GM15510 (cell line): ENCODE data around the gene TMSB4X.

Source experiments
- POLR2A ChIP-seq: IDR thresholded peaks from 3 replicates; pipeline ENCODE4 v1.6.1; 2011; ENCODE audit warnings: borderline replicate concordance; ENCODE audit not compliant: insufficient read length; ENCODE audit errors: extremely low read depth

The TMSB4X gene

GRCh38 chrX:12979026-12979607 lies 4.2 kb downstream of the TMSB4X start:
- TF ChIP-seq POLR2A, result no peak

GRCh38 chrX:12979616-12980015 lies 4.7 kb downstream of the TMSB4X start:
- TF ChIP-seq POLR2A, result no peak

GRCh38 chrX:12981880-12982279 lies 7.0 kb downstream of the TMSB4X start:
- TF ChIP-seq POLR2A, result no peak

GRCh38 chrX:12984603-12985319 lies 9.9 kb downstream of the TMSB4X start:
- no peak for TF ChIP-seq POLR2A

- no peak for TF ChIP-seq POLR2A
Measured at GRCh38 chrX:12985331-12985730, 10.4 kb downstream of the TMSB4X start.

- no peak for TF ChIP-seq POLR2A
Measured at GRCh38 chrX:12986164-12986779, 11.4 kb downstream of the TMSB4X start.

- TF ChIP-seq POLR2A, result no peak
Measured at GRCh38 chrX:12986886-12987285, 12.0 kb downstream of the TMSB4X start.

- no peak for TF ChIP-seq POLR2A
Measured at GRCh38 chrX:12987340-12987739, 12.4 kb downstream of the TMSB4X start.

- TF ChIP-seq POLR2A, result no peak
Measured at GRCh38 chrX:12987900-12988594, 13.1 kb downstream of the TMSB4X start.

GRCh38 chrX:12988797-12989196 lies 13.9 kb downstream of the TMSB4X start:
- no peak for TF ChIP-seq POLR2A

- no peak for TF ChIP-seq POLR2A
Measured at GRCh38 chrX:12989461-12989860, 14.6 kb downstream of the TMSB4X start.

GRCh38 chrX:12991575-12991974 lies 16.7 kb downstream of the TMSB4X start:
- TF ChIP-seq POLR2A, result no peak

GRCh38 chrX:12992544-12993118 lies 17.7 kb downstream of the TMSB4X start:
- no peak for TF ChIP-seq POLR2A

- TF ChIP-seq POLR2A, result no peak
Measured at GRCh38 chrX:12993826-12994225, 18.9 kb downstream of the TMSB4X start.

- TF ChIP-seq POLR2A, result no peak
Measured at GRCh38 chrX:12994321-12994720, 19.4 kb downstream of the TMSB4X start.
